ENCODE measurements around the gene CST3.

DNA sequence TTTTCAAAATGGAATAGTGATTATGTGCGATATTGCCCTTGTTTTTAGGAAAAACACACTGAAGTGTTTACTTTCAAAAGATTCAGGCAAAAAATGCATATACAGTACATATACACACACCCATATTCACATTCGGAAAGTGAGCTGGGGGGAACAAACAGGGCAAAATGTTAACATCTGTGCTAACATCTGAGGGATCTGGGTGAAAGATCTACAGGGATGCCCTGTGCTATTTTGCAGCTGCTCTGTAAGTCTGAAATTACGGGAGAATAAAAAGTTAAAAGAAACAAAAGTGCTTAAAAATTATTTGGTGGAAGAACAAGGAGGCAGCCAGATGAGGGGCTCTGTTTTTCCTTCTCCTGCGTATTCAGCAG is 860 bp downstream of the CST3 start:
- no peak for TF ChIP-seq EP300 (IDR thresholded peaks at IDR 0.05)
- TF ChIP-seq, protein P1, sequence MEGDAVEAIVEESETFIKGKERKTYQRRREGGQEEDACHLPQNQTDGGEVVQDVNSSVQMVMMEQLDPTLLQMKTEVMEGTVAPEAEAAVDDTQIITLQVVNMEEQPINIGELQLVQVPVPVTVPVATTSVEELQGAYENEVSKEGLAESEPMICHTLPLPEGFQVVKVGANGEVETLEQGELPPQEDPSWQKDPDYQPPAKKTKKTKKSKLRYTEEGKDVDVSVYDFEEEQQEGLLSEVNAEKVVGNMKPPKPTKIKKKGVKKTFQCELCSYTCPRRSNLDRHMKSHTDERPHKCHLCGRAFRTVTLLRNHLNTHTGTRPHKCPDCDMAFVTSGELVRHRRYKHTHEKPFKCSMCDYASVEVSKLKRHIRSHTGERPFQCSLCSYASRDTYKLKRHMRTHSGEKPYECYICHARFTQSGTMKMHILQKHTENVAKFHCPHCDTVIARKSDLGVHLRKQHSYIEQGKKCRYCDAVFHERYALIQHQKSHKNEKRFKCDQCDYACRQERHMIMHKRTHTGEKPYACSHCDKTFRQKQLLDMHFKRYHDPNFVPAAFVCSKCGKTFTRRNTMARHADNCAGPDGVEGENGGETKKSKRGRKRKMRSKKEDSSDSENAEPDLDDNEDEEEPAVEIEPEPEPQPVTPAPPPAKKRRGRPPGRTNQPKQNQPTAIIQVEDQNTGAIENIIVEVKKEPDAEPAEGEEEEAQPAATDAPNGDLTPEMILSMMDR (IDR thresholded peaks at IDR 0.05), result no peak
- no peak for TF ChIP-seq POLR2AphosphoS5 (IDR thresholded peaks at IDR 0.05)
